ENCODE measurements around the gene PRKCA.
"Not testable (repeated sequence)": the region's sequence is repeated elsewhere in the genome, so short reads cannot be mapped to it uniquely, and the experiment has no call there.

PRKCA gene

GRCh38 chr17:66450008-66450851, 147.8 kb downstream of the PRKCA start:
- no peak for DNase-seq (ENCODE audit: extremely low read depth, low read depth)
- no peak for TF ChIP-seq CTCF (IDR thresholded peaks at IDR 0.05; ENCODE audit: low read depth, low read length)

- DNase-seq (ENCODE audit: extremely low read depth, low read depth): no peak
- TF ChIP-seq CTCF (IDR thresholded peaks at IDR 0.05; ENCODE audit: low read depth, low read length): no peak
These were observed 148.4 kb downstream of the PRKCA start for GRCh38 chr17:66450852-66451158.

GRCh38 chr17:66451188-66452149, 149.1 kb downstream of the PRKCA start:
- DNase-seq (ENCODE audit: extremely low read depth, low read depth): no peak
- TF ChIP-seq CTCF (IDR thresholded peaks at IDR 0.05; ENCODE audit: low read depth, low read length): no peak

GRCh38 chr17:66455060-66455459, 152.6 kb downstream of the PRKCA start:
- DNase-seq (ENCODE audit: extremely low read depth, low read depth): no peak
- no peak for TF ChIP-seq CTCF (IDR thresholded peaks at IDR 0.05; ENCODE audit: low read depth, low read length)

- DNase-seq (ENCODE audit: extremely low read depth, low read depth): not testable (repeated sequence)
These were observed 155.1 kb downstream of the PRKCA start for GRCh38 chr17:66457499-66457898.

- no peak for TF ChIP-seq CTCF (IDR thresholded peaks at IDR 0.05; ENCODE audit: low read depth, low read length)
- DNase-seq (ENCODE audit: extremely low read depth, low read depth): no peak
These were observed 156.4 kb downstream of the PRKCA start for GRCh38 chr17:66458782-66459181.

GRCh38 chr17:66459811-66460270, 157.4 kb downstream of the PRKCA start:
- DNase-seq (ENCODE audit: extremely low read depth, low read depth): peak; percentile 96

More at GRCh38 chr17:66459811-66460270, 157.4 kb downstream of the PRKCA start:
- no peak for TF ChIP-seq CTCF (IDR thresholded peaks at IDR 0.05; ENCODE audit: low read depth, low read length)

All from AG09319 (cell line).